SH-SY5Y (cell line): ENCODE results near the gene GLTPD2.

Experiments
- GATA2 ChIP-seq: IDR thresholded peaks from 2 replicates; pipeline ENCODE4 v1.6.1; 2011; ENCODE audit warnings: mild to moderate bottlenecking, low read depth, low read length
- GATA3 ChIP-seq: IDR thresholded peaks from 2 replicates; pipeline ENCODE4 v1.6.1; 2011; ENCODE audit warnings: low read depth, mild to moderate bottlenecking, low read length, moderate library complexity

DNA sequence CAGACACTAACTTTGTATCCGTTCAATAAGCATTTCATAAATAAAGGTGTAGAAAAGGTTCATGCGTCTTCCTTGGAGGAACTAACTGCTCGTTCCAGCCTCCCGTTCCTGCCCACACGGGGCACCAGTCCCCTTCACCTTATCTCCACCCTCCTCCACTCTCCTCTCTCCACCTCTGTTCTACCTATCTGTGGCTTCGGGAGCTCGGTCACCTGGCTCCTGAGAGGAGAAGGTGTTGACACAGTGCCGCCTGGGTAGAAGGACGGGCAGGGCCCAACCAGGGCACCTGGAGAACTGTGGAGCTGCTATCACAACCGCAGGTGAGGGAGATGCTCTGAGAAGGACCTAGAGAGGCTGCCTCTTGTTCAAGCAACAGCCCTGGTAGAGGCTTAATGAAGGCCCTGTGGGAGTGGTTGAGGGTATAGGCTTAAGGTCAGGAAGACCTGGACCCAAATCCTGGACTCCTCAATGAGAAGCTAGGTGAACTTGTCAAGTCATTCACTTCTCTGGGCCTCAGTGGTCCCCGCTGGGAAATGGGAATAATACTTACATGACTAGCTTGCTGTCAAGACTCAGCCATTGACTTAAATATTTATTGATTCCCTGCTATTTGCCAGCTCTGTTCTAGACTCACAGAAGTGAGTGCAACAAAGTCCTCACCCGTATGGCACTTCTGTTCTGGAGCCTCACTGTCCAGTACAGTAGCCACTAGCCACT, 34.8 kb downstream of the GLTPD2 start:
- TF ChIP-seq GATA3 (no peak), GATA2 (no peak)
